ENCODE data around the gene STIP1. TPM values are rescaled to one million over a fixed set of nuclear protein-coding genes. Genes with fewer than 3 reads are reported as not detected.

Gene STIP1
- 120 TPM for polyA plus RNA-seq (2012; ENCODE audit: missing spikeins)

DNA sequence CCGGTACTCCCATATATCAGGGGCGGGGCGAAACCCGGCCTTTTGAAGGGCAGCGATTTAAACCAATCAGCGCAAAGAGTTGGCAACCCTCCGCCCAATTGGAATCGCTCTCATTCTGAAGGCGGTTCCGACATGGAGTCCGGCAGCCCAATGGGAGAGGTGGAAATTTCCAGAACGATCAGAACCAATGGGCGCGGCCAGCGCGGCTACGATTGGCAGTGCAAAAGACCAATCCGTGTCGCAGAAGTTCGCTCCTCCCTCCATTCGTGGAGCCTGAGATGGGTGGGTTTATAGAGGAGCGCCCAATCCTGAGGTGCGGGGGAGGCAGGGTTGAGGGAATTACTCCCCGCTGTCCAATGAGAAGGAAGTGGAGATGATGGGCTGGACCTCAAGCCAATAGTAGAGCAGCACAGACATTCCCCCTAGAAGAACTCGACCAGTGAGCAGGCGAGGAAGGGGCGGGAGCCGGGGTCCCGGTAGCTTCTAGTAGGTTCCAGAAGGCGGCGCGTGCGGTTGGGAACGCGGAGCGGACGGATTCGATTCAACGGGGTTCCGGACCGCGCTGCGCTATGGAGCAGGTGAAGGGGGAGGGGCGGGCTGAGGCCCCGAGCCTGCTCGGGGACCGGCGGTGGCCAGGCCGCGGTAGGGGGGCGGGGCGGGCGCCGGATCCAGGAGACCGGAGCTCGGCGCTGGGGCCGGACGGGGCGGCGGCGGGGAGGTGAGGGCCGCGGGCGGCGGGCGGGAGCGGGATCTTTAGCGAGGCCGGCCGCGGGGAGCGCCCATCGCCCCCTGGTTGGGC lies at the start of gene STIP1:
Gene STIP1 (plus strand): TSS at position 479 of the 799 bp plus-strand sequence. CDS start 91 bp downstream, at position 570.
- peak; percentile 91 for TF ChIP-seq TAF1 (IDR thresholded peaks at IDR 0.05; ENCODE audit: borderline replicate concordance, low read depth, low read length)
- TF ChIP-seq POLR2AphosphoS5 (IDR thresholded peaks at IDR 0.05; ENCODE audit: low read depth, low read length): no peak; the same call in 1 of the 2 replicates
- FAIRE-seq: peak; percentile 98
- peak; percentile 96 for DNase-seq (ENCODE audit: insufficient read length)

DNA sequence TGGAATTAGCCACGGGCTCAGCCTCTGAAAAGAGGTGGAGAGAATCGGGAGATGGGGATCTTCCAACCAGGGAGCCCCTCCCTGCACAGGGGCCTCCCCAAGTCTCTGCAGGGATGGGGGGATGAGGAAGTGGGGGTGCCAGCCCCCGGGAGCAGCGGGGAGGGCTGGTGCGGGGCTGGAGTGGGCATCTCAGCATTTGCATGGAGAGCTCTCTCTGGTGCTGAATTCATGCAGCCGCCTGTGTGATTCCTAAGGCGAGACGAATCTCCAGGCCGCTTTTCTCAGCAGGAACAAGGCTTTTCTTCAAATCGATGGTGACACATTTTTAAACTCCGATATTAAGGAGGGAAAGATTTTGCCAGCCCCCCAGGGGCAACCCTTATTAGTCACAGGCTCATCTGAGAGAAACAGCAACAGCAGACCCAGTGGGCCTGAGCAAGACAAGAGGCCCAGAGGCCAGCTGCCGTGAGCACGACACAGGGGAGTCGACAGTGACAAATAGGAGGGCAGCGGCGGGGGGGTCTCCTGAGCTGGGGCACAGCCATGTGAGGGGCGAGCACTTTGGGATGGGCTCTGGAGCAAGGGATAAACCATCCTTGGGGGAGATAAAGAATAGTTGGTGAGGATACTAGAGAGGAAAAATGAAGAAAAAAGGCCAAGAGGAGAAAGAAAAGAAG lies 49.1 kb upstream of the STIP1 start:
- DNase-seq (ENCODE audit: insufficient read length) (no peak), FAIRE-seq (no peak)
- TF ChIP-seq POLR2AphosphoS5 (IDR thresholded peaks at IDR 0.05; ENCODE audit: low read depth, low read length): no peak
- no peak for TF ChIP-seq TAF1 (IDR thresholded peaks at IDR 0.05; ENCODE audit: borderline replicate concordance, low read depth, low read length)
- TF ChIP-seq POLR2A (IDR thresholded peaks at IDR 0.05; ENCODE audit: low read depth, low read length): no peak

DNA sequence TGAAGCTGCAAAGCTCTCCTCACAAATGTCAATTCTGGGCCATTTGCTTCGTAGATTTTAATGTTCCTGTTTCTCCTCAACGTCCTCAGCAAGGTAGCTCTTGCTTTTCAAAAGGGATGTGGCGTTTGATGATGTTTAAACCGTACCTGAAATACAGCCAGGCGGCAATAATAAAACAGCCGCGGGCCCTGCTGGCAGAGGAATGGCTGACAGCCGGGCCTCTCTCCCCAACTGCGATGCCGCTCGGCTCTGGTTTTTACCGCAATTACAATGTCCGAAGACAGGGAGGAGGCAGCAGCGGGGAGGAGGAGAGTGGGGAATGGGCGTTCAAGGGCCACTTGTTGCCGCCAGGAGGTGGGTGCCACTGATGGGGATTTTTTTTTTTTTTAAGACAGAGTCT lies 47.6 kb upstream of the STIP1 start:
- TF ChIP-seq POLR2AphosphoS5 (IDR thresholded peaks at IDR 0.05; ENCODE audit: low read depth, low read length) (no peak), TAF1 (IDR thresholded peaks at IDR 0.05; ENCODE audit: borderline replicate concordance, low read depth, low read length) (no peak), POLR2A (IDR thresholded peaks at IDR 0.05; ENCODE audit: low read depth, low read length) (no peak)
- DNase-seq (ENCODE audit: insufficient read length): no peak
- no peak for FAIRE-seq

DNA sequence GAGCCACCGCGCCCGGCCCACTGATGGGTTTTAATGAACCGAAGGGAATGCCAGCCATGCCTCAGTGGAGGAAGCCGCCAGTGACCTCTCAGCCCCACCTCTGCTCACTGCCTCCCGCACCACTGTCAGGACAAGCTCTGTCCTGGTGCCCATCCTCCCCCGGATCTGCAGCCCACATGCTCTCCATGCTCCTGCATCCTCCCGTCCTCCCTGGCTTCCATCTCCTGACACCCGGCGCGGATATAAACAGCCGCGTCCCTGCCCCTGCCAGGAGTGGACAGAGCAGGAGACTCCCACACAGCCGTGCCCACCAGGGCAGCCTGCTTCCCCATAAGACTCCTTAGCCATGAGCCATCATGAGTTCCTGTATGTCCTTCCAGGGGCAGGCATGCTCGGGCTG lies 46.9 kb upstream of the STIP1 start:
- TF ChIP-seq POLR2A (IDR thresholded peaks at IDR 0.05; ENCODE audit: low read depth, low read length) (no peak), POLR2AphosphoS5 (IDR thresholded peaks at IDR 0.05; ENCODE audit: low read depth, low read length) (no peak), TAF1 (IDR thresholded peaks at IDR 0.05; ENCODE audit: borderline replicate concordance, low read depth, low read length) (no peak)
- DNase-seq (ENCODE audit: insufficient read length) (no peak), FAIRE-seq (no peak)

DNA sequence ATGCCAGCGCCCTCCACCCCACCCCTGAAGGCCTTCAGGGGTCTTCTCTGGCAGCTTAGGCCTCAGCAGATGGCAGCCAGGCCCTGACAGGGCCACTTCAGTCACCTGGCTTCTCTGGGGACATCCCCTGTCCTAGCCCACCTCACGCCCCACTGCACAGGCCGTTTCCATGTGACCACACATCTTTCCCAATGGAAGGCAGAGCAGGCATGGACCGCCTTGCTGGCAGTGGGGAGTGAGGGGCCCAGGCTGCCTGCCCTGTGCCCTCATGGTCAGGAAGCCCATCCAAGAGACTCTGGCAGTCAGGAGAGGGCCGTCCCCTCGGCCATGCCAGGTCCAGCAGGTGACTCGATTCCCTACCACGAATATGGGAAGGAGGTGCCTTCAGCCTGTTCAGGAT lies 45.9 kb upstream of the STIP1 start:
- DNase-seq (ENCODE audit: insufficient read length) (no peak), FAIRE-seq (no peak)
- TF ChIP-seq POLR2A (IDR thresholded peaks at IDR 0.05; ENCODE audit: low read depth, low read length) (no peak), TAF1 (IDR thresholded peaks at IDR 0.05; ENCODE audit: borderline replicate concordance, low read depth, low read length) (no peak), POLR2AphosphoS5 (IDR thresholded peaks at IDR 0.05; ENCODE audit: low read depth, low read length) (no peak)

DNA sequence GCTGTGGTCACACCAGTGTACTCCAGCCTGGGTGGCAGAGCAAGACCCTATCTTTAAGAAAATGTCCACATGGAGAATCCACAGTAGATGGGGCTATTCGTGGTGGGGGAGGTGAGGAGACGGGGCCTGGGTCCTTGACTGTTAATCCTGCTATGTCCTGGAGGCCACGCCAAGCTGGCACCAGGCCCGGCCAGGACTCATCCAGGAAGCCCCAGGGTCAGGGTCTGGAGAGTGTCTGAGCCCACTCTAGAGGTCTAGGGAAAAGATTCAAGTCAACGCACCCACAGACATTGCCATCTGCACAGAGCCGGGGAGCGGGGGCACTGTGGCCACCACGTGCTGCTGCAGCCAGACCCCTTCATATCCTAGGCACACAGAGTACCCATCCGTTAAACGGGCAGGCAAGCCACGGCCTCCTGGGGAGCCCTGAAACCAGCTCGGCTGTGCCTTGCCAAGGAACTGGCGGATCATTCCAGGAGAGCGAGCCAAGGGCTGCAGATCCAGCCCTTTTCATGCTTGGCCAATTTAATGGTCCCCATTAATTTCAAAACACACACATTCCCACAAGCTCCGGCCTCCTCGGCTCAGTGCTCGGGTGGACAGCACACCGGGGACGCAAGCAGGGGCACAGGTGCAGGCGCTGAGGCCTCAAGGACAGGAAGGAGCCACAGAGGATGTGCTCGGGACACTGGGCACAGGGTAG lies 44.7 kb upstream of the STIP1 start:
- DNase-seq (ENCODE audit: insufficient read length) (no peak), FAIRE-seq (no peak)
- TF ChIP-seq TAF1 (IDR thresholded peaks at IDR 0.05; ENCODE audit: borderline replicate concordance, low read depth, low read length): no peak
- no peak for TF ChIP-seq POLR2A (IDR thresholded peaks at IDR 0.05; ENCODE audit: low read depth, low read length)
- no peak for TF ChIP-seq POLR2AphosphoS5 (IDR thresholded peaks at IDR 0.05; ENCODE audit: low read depth, low read length)

DNA sequence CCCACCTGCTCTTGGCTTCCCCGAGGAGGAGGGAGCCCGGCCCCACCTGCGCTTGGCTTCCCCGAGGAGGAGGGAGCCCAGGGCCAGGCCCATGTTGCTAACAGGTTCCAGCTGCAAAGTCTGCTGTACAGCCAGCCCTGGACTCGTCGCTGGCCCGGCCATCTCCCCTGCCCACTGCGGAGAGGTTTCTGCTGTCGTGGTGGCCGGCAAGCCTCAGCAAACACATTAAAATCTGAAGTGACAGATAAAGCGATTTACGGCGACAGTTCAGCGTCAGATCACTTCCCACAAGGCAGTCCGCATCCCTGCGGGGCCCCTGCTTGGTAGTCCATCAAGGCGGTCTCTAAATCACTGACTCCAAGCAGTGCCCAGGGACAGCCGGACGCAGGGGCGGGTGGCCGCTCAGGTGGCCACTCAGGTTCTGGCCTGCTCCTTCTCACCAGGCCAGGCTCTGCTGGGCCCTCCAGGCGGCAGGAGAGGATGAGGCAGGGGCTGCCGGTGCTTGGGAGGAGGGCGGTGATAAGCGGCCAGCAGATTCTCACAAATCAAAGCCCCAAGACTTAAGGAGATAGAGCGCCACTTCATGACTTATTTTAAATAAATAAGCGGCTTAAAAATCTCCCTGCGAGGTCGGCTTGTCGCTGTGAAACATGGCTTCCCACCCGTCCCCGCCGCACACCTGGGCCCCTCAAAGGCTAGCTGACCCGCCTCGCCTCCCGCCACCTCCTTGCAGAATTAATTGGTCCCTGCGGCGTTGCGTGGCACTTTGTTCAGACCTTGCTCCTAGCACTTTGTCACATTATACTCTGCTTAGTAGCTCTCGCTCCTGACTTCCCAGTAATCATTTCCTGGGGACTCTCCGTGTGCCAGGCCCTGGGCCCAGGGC lies 41.1 kb upstream of the STIP1 start:
- FAIRE-seq (no peak), DNase-seq (ENCODE audit: insufficient read length) (no peak)
- TF ChIP-seq TAF1 (IDR thresholded peaks at IDR 0.05; ENCODE audit: borderline replicate concordance, low read depth, low read length): no peak
- no peak for TF ChIP-seq POLR2A (IDR thresholded peaks at IDR 0.05; ENCODE audit: low read depth, low read length)
- TF ChIP-seq POLR2AphosphoS5 (IDR thresholded peaks at IDR 0.05; ENCODE audit: low read depth, low read length): no peak

DNA sequence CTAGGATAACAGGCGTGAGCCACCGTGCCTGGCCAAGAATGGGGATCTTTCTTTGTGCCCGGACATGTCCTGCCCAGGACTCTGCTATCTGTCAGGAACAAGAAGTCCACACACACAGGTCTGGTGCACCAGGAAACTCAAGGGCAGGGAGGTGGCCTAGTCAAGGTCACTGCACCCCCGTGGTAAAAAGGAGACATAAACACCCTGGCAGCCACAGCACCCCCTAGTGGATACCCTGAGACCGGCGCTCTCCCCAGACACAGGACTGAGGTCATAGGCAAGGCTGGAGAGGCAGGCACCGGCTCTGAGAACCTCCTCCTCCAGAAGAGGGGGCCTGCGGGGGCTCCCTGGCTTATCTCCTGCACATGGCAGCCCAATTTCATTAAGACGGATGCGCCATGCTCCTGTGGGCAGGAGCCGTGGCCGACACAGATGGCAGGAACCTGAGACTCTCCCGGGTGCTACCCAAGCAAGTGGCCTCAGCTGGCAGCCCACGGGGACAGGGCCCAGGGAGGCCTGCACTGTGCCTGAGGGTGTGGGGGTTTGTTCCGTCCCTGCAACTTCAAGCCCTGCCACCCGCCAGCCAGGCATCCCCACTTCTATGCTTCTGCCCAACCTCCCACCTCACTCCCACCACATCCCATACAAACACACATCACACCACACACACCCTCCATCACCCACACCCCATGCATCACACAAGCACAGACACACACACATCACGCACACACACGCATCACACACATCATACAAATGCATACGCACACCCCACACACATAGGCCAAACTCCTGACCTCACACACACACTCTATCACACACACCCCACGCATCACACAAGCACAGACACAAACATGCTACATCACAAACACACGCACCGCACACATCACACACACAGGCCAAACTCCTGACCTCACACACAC lies 39.7 kb upstream of the STIP1 start:
- no peak for TF ChIP-seq POLR2AphosphoS5 (IDR thresholded peaks at IDR 0.05; ENCODE audit: low read depth, low read length)
- no peak for TF ChIP-seq POLR2A (IDR thresholded peaks at IDR 0.05; ENCODE audit: low read depth, low read length)
- no peak for TF ChIP-seq TAF1 (IDR thresholded peaks at IDR 0.05; ENCODE audit: borderline replicate concordance, low read depth, low read length)
- FAIRE-seq (peak; percentile 67), DNase-seq (ENCODE audit: insufficient read length) (peak; percentile 73)

DNA sequence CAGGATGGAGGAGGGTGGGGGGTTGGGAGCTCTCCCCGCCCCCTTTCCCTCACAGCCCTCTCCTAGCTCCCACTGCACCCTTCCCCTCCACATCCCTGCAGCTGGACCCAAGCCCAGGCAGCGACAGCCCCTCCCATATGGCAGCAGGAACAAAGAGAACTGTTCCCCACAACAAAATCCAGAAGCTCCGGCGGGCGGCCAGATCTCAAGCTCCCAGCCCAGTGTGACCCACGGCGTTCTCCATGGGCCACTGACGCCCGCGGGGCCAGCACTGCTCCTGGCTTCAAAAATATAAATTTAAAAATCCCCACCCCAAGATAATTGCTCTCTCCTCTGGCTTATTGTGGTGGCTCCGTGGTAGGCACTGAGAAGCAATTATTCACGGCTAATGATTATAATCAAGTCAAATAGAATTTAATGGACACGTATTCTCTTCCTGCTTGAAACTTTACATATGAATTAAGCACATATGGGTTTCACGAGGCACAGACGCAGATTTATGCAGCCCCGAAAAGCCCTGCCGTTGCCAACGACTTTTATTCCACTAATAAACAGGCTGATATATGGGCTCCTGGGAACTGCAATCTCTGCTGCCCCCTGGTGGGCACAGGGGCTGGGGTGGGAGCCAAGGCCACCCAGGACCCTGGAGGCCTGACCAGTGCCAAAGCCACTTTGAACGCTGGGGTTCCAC lies 37.6 kb upstream of the STIP1 start:
- FAIRE-seq: peak; percentile 82
- DNase-seq (ENCODE audit: insufficient read length): peak; percentile 71
- TF ChIP-seq POLR2A (IDR thresholded peaks at IDR 0.05; ENCODE audit: low read depth, low read length) (no peak), TAF1 (IDR thresholded peaks at IDR 0.05; ENCODE audit: borderline replicate concordance, low read depth, low read length) (no peak), POLR2AphosphoS5 (IDR thresholded peaks at IDR 0.05; ENCODE audit: low read depth, low read length) (no peak)
